Aorta (tissue), 5 donors: ENCODE data around the gene INCA1. TPM values are rescaled to one million over a fixed set of nuclear protein-coding genes. Genes with fewer than 3 reads are reported as not detected.
A peak's percentile ranks its signal among the peaks of the same experiment; 100 is the strongest.

Experiments
- ATAC-seq: fragments of 200-7000 bp; cut with Tn5 transposase; one replicate; pipeline ENCODE4 v1.9.1; 2022; ENCODE audit warnings: moderate library complexity; ENCODE audit not compliant: low FRiP score
- DNase-seq, 2 donors: peaks; one replicate each; pipeline ENCODE4 v3.0.0-alpha.2; 2020
- H3K27ac ChIP-seq, 2 donors: one replicate each; pipeline ENCODE4 v1.5.1; 2013; ENCODE audit warnings: low read length in 2 of 2, mild to moderate bottlenecking in 2 of 2, moderate library complexity in 2 of 2, control low read depth in 1 of 2, inconsistent platforms in 1 of 2, low read depth in 1 of 2
- H3K27me3 ChIP-seq, 2 donors: one replicate each; pipeline ENCODE4 v1.6.1; 2013; ENCODE audit warnings: control low read depth in 1 of 2, low read length in 1 of 2, mild to moderate bottlenecking in 1 of 2, moderate library complexity in 1 of 2; ENCODE audit not compliant: insufficient read depth in 2 of 2, control insufficient read depth in 1 of 2
- H3K36me3 ChIP-seq, 2 donors: one replicate each; pipeline ENCODE4 v1.6.1; 2013; ENCODE audit warnings: control low read depth in 1 of 2, low read length in 1 of 2, mild to moderate bottlenecking in 1 of 2; ENCODE audit not compliant: insufficient read depth in 2 of 2, control insufficient read depth in 1 of 2
- H3K4me1 ChIP-seq, 2 donors: one replicate each; pipeline ENCODE4 v1.6.1; 2013; ENCODE audit warnings: low read length in 2 of 2, control low read depth in 1 of 2, mild to moderate bottlenecking in 1 of 2, moderate library complexity in 1 of 2; ENCODE audit not compliant: insufficient read depth in 2 of 2, control insufficient read depth in 1 of 2
- H3K4me3 ChIP-seq, 2 donors: one replicate each; pipeline ENCODE4 v1.5.1; 2013; ENCODE audit warnings: low read length in 2 of 2, control low read depth in 1 of 2, mild to moderate bottlenecking in 1 of 2
- H3K9me3 ChIP-seq: one replicate; pipeline ENCODE4 v1.6.1; 2013; ENCODE audit warnings: mild to moderate bottlenecking, low read length; ENCODE audit not compliant: control insufficient read depth
- WGBS, 2 donors: extraction: QIAGEN DNeasy Blood & Tissue Kit; methylation state at CpG; one replicate each; pipeline ENCODE4 v1.1.7; 2013; 5-methylcytosine and 5-hydroxymethylcytosine counted together
- intact Hi-C, 2 donors: fragments of 100-400 bp; cut with DNase I; formaldehyde crosslinking; loops; one replicate each; pipeline versions ENCODE4 v1.14.2 to v1.15.0; 2022
- polyA plus RNA-seq, 2 donors: library from polyadenylated mRNA; stranded (reverse); fragments of 200-250 nt; gene quantifications; one replicate each; pipeline ENCODE4 v1.2.3, GENCODE V29; 2013
- total RNA-seq, 2 donors: library from RNA; stranded (reverse); fragmentation: NEBNext Ultra II Directional; extraction: Animal tissue kit (Norgen Biotek cat#: 25700); gene quantifications; one replicate each; pipeline ENCODE4 v1.2.1, GENCODE V29; 2021
- donor health status: healthy with polysubstance abuse.
- donor health status: Bipolar disorder and iron deficiency.
- donor health status: DM: no; HTN: no; CAD: no.
- donor health status: DM: no; HTN: no; CAD: no.
- donor health status: DM: yes; HTN: yes; CAD: no.

Gene INCA1
- total and polyA plus RNA-seq, 4 donors, result 1.2 to 4.9 (median 1.6) TPM

DNA sequence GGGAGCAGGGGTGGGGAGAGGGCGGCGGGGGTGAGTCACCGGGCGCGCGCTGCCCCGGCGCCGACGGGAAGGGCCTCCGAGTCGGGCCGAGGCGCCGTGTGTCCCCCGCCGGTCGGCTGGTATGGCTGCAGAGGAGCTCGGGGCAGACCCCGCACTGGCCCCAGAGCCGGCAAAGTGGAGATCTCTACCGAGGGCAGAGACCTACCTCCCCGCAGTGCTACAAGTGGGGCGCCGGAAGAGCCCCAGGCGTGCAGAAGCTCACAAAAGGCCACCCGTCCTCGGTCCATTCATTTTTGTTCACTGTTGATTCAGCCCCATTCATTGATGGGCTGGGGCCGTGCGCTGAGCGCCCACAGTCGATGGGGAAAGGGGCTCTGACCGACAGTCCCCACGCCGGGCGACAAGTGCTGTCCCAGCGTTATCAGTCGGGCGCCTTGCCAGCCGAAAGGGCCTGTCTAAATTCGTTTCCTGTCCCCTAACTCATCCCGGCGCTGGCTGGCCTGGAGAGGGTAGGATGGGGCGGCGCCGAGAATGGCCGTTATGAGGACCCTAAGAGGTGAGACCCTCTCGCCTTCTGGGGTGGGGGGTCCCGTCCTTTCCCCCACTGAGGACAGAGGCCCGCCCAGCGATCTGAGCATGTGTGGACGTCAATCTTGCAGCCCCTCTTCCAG lies 47.1 kb downstream of the INCA1 start:
- intact Hi-C loops, result no loop called here

DNA sequence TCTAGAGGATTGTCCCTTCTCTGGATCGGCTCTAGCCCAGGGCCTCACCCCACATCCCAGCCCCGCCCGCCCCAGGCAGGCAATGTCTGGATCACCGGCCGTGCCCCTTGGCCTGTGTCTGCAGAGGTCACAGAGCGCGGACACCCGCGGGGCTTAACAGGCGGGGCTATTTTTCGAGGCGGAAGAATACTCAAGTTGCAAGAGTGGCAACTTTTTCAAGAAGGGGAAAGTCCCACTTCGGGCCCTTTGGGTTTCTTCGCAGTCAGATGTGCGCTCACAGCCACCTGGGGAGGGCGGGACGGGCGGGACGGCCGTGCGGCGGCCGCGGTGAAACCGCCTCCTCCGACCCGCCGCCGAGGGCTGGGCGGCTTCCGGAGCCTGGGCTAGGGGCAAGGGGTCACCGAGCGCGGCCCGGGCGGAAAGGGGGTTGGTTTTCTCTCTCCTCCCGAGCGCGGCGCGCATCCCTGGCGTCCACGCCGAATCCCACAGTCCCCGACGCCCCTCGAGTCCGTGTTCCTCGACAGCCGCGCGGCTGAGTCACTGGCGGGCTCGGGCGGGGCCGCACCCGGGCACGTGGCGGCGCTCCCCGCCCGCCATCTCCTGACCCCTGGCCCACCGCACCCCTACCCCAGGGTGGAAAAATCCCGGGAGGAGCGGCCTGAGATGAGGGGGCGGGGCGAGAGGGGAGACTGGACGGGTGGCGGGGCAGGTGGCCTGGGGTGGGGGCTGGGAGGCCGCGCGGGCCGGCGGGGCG lies 47.8 kb downstream of the INCA1 start:
- no peaks in the 10 kb centered on the region for H3K4me1 ChIP-seq
- peak overlapping the region; percentile 72 to 75 for H3K4me3 ChIP-seq
- H3K27me3 ChIP-seq, result peaks cover 0 to 2% of the 10 kb centered on the region in 2 donors
- intact Hi-C loops, result loop anchor here in 1 of 2 donors (1.0 to 5.0 kb wide), 2 partner anchors 18 to 48 kb away; partner anchors contain the start of genes INCA1, KIF1C and SPAG7
- H3K9me3 ChIP-seq, result no peaks in the 10 kb centered on the region
- DNase-seq (peak; percentile 85 to 92), ATAC-seq (peak; percentile 24)
- WGBS, 2 donors, result 1% methylated on average over 65 to 75 of the region's 75 CpGs
- H3K27ac ChIP-seq, result peak overlapping the region; percentile 83 to 89
- H3K36me3 ChIP-seq, result no peaks in the 10 kb centered on the region

More for the DNA sequence above, 47.1 kb downstream of the INCA1 start:
- peak; percentile 9 for ATAC-seq
- 5 to 10% methylated on average over 37 to 52 of the region's 52 CpGs for WGBS, 2 donors
- no peaks in the 10 kb centered on the region for H3K9me3 ChIP-seq
- DNase-seq, result peak; percentile 77 to 87
- no peaks in the 10 kb centered on the region for H3K4me1 ChIP-seq
- no peaks in the 10 kb centered on the region for H3K36me3 ChIP-seq
- H3K4me3 ChIP-seq, result peak overlapping the region; percentile 72 to 75
- H3K27me3 ChIP-seq, result peaks cover 0 to 2% of the 10 kb centered on the region in 2 donors
- peak overlapping the region; percentile 83 to 88 for H3K27ac ChIP-seq

DNA sequence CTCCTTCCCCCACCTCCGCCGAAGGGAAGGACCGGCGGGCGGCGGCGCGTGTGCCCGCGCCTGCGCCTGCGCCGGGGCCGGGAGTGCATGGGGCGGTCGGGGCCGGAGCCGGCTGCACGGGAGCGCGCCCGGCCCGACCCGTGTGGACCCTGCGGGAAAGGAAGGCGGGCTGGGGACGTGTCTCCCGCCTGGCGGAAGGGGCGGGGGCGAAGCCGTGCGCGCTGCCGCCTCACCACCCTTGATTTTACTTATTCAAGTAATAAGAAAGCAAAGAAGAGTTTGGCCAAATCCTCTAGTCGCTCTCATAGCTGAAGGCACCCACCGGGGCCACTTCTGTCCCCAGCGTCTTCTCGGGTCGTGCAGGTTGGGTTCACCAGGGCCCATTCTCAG lies 48.4 kb downstream of the INCA1 start:
- Histone ChIP-seq H3K9me3 (no peaks in the 10 kb centered on the region), H3K27ac (peak overlapping the region in 1 of 2 donors; percentile 89), H3K36me3 (no peaks in the 10 kb centered on the region), H3K27me3 (peaks cover 0 to 2% of the 10 kb centered on the region in 2 donors), H3K4me1 (no peaks in the 10 kb centered on the region), H3K4me3 (peak overlapping the region; percentile 72 to 75)
- 0% methylated on average over 20 to 40 of the region's 40 CpGs for WGBS, 2 donors
- peak; percentile 90 for ATAC-seq
- intact Hi-C loops, result loop anchor here in 1 of 2 donors (1.0 to 5.0 kb wide), 2 partner anchors 18 to 48 kb away; partner anchors contain the start of genes INCA1, KIF1C and SPAG7
- peak; percentile 91 to 94 for DNase-seq

DNA sequence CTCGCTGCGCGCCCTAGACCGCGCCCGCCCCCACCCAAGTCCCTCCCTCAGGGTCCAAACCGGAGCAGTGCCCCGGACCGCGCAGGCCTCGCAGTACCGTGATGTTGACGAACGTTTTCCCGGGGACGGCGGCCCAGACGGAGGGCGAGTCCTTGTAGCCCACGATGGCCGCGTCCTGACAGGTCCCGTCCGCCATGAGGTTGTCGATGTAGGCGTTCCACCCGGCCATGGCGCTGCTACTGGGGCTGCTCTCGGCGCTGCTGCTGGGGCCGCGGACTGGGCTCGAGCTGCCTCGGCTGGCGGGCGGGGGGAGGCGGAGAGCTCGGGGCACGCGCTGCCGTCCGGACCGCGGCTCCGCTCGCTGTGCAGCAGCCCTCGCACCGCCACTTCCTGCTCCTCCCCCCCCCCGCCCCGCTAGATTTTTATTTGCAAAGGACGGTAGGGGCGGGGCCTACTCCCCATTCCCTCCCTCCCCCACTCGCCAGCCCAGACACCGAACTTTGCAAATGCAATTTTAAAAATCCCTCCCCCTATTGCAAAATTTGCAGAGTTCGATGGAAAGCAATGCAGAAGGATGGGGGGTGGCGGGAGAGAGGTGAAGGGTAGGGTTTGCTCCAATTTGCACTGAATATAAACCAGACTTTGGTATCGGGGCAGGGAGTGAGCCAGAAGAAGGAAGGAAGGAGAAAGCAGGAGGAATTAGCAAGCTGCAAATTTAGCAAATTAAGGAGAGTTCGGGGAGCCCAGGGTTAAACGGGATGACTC lies 49.0 kb downstream of the INCA1 start, which contains the start of gene PFN1:
PFN1 (minus strand) TSS at position 365 of the 765 bp plus-strand sequence; CDS start at position 229, 136 bp downstream.
- Histone ChIP-seq H3K27ac (peak within 1 kb of the TSS; percentile 83 to 96), H3K27me3 (peaks cover 0 to 2% of the 10 kb centered on the region in 2 donors), H3K36me3 (no peaks in the 10 kb centered on the region), H3K9me3 (no peaks in the 10 kb centered on the region), H3K4me3 (peak within 1 kb of the TSS; percentile 72 to 92), H3K4me1 (no peaks in the 10 kb centered on the region)
- intact Hi-C loops, result loop anchor here in 1 of 2 donors (5.0 kb wide), 1 partner anchor 49 kb away; the partner anchor contains the start of genes INCA1 and KIF1C
- ATAC-seq (peak; percentile 88), DNase-seq (peak; percentile 95 to 96)
- WGBS, 2 donors, result 0 to 1% methylated on average over 58 to 59 of the region's 59 CpGs

DNA sequence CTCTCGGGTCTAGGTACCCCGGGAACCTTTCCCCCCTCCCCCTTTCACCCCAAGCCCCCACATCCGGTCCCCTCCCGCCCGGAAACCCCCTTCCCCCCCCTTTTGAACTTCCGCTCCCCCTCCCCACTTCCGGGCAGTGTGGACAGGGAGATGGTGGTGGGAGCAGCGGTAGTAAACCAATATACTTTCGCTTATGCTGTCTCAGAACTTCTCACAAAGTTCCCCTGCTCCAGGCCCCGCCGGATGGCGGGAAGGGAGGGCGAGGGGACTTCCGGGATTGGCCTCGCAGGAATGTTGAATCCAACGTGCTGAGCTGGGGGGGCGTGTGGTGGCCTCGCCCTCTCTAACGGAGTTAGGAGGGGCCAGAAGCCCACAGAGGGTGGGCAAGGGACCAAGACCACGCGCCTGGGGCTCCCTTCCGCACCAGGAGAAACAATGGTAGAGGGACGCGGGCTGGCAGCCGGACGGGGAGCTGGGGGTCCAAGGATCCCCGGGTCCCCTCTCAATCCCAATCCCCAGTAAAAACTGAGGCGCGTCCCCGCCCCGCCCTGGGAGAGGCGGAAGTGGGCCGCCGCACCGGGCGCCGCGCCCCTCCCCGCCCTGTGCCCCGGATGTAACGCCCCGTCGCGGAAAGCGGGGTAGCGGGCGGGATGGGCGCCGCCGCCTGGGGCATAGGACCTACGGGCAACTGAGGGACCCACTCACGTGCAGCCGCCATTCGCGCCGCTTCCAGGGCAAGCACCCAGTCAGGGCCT lies 49.7 kb downstream of the INCA1 start:
- peak; percentile 82 to 90 for DNase-seq
- WGBS, 2 donors, result 0 to 1% methylated on average over 50 to 56 of the region's 56 CpGs
- Histone ChIP-seq H3K4me3 (peak overlapping the region; percentile 72 to 92), H3K9me3 (no peaks in the 10 kb centered on the region), H3K27me3 (peaks cover 0 to 2% of the 10 kb centered on the region in 2 donors), H3K4me1 (no peaks in the 10 kb centered on the region), H3K27ac (peak overlapping the region; percentile 57 to 96), H3K36me3 (no peaks in the 10 kb centered on the region)
- intact Hi-C loops, result loop anchor here in 1 of 2 donors (5.0 kb wide), 1 partner anchor 50 kb away; the partner anchor contains the start of genes INCA1 and KIF1C
- ATAC-seq, result peak; percentile 62

DNA sequence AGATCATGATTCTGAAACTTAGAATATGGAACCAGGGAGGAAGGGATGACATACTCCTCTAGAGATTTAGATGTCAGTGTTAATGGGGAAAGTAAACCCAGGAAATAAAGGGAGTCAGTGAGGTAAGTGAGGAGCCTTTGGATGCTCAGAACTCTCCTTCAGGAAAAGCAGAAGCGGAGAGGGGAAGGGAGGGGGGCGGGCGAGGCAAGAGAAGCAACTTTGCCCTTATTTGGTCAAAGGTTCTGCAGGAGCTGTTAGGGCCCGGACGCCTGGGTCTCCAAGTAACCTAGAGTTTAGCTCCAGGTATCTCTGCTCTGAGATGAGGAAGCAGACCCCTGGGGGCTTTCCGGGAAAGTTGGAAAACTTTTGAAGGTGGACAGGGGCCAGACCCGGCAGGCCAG lies 50.3 kb downstream of the INCA1 start:
- ATAC-seq (no peak), DNase-seq (peak in 1 of 2 donors; percentile 56)
- peak overlapping the region; percentile 72 to 92 for H3K4me3 ChIP-seq
- peak overlapping the region; percentile 30 to 57 for H3K27ac ChIP-seq
- H3K27me3 ChIP-seq, result peaks cover 0 to 2% of the 10 kb centered on the region in 2 donors
- intact Hi-C loops, result loop anchor here in 1 of 2 donors (5.0 kb wide), 1 partner anchor 50 kb away; the partner anchor contains the start of genes INCA1 and KIF1C
- WGBS, 2 donors, result 0% methylated on average over 7 of the region's 7 CpGs
- H3K9me3 ChIP-seq, result no peaks in the 10 kb centered on the region
- no peaks in the 10 kb centered on the region for H3K36me3 ChIP-seq
- H3K4me1 ChIP-seq, result no peaks in the 10 kb centered on the region

DNA sequence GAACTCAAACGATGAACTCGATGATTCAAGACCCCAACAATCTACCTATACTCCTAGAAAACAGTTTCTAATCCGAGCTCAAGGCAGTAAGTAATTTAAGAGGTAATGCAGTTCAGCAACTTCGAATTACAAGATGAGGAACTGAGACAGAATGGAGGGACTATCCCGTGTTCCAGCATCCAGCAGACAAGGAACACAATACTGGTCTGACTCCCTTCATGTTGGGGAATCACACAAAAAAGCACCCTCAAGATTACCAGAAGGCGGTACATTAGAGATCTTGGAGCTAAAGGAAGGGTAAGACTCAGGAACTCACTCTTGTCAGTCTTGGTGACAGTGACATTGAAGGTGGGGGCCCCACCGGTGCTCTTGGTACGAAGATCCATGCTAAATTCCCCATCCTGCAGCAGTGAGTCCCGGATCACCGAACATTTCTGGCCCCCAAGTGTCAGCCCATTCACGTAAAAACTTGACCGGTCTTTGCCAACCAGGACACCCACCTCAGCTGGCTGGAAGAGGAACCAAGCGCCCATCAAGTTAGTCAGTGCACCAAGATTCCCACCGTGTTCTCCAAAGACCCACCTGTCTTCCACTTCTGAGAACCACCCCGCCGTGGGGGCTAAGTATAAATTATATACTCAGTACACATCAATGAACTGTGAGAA lies 50.9 kb downstream of the INCA1 start:
- no peaks in the 10 kb centered on the region for H3K36me3 ChIP-seq
- no peaks in the 10 kb centered on the region for H3K9me3 ChIP-seq
- intact Hi-C loops, result loop anchor here in 1 of 2 donors (5.0 kb wide), 1 partner anchor 51 kb away; the partner anchor contains the start of genes INCA1 and KIF1C
- H3K4me3 ChIP-seq, result peak overlapping the region; percentile 72 to 92
- ATAC-seq (no peak), DNase-seq (no peak)
- H3K4me1 ChIP-seq, result no peaks in the 10 kb centered on the region
- WGBS, 2 donors, result 25 to 31% methylated on average over 16 of the region's 16 CpGs
- H3K27ac ChIP-seq, result peak overlapping the region in 1 of 2 donors; percentile 5
- peaks cover 0 to 2% of the 10 kb centered on the region in 2 donors for H3K27me3 ChIP-seq
